ENCODE data around the gene LMX1B.

The LMX1B gene

GRCh38 chr9:126628969-126629674, 15.4 kb downstream of the LMX1B start:
- TF ChIP-seq TEAD4 (IDR thresholded peaks at IDR 0.05) (no peak), USF1 (IDR thresholded peaks at IDR 0.05) (no peak), EP300 (IDR thresholded peaks at IDR 0.05; ENCODE audit: borderline replicate concordance) (no peak), NFIC (IDR thresholded peaks at IDR 0.05) (no peak), FOXM1 (IDR thresholded peaks at IDR 0.05; ENCODE audit: borderline replicate concordance, low read depth) (no peak), TAF1 (IDR thresholded peaks at IDR 0.05; ENCODE audit: low read depth) (no peak), REST (IDR thresholded peaks at IDR 0.05; ENCODE audit: low read depth) (no peak), EGR1 (IDR thresholded peaks at IDR 0.05) (no peak), TCF12 (IDR thresholded peaks at IDR 0.05; ENCODE audit: low read depth) (no peak), CREB1 (IDR thresholded peaks at IDR 0.05; ENCODE audit: low read depth) (no peak), ZBTB7A (IDR thresholded peaks at IDR 0.05; ENCODE audit: low read depth) (no peak), RAD21 (IDR thresholded peaks at IDR 0.05; ENCODE audit: low read depth) (no peak), MAX (IDR thresholded peaks at IDR 0.05) (no peak), YY1 (IDR thresholded peaks at IDR 0.05; ENCODE audit: low read depth) (no peak), CEBPB (IDR thresholded peaks at IDR 0.05) (no peak)

- TF ChIP-seq TAF1 (IDR thresholded peaks at IDR 0.05; ENCODE audit: low read depth), result no peak
- TF ChIP-seq TEAD4 (IDR thresholded peaks at IDR 0.05), result no peak
- TF ChIP-seq CEBPB (IDR thresholded peaks at IDR 0.05), result no peak
- no peak for TF ChIP-seq CREB1 (IDR thresholded peaks at IDR 0.05; ENCODE audit: low read depth)
- TF ChIP-seq YY1 (IDR thresholded peaks at IDR 0.05; ENCODE audit: low read depth), result no peak
- no peak for TF ChIP-seq ZBTB7A (IDR thresholded peaks at IDR 0.05; ENCODE audit: low read depth)
- TF ChIP-seq NFIC (IDR thresholded peaks at IDR 0.05), result no peak
- no peak for TF ChIP-seq MAX (IDR thresholded peaks at IDR 0.05)
- TF ChIP-seq RAD21 (IDR thresholded peaks at IDR 0.05; ENCODE audit: low read depth), result no peak
- no peak for TF ChIP-seq REST (IDR thresholded peaks at IDR 0.05; ENCODE audit: low read depth)
- TF ChIP-seq EGR1 (IDR thresholded peaks at IDR 0.05), result no peak
- TF ChIP-seq TCF12 (IDR thresholded peaks at IDR 0.05; ENCODE audit: low read depth), result no peak
- no peak for TF ChIP-seq USF1 (IDR thresholded peaks at IDR 0.05)
- TF ChIP-seq FOXM1 (IDR thresholded peaks at IDR 0.05; ENCODE audit: borderline replicate concordance, low read depth), result no peak
- no peak for TF ChIP-seq EP300 (IDR thresholded peaks at IDR 0.05; ENCODE audit: borderline replicate concordance)
These were observed 16.9 kb downstream of the LMX1B start for GRCh38 chr9:126630458-126631237.

GRCh38 chr9:126631254-126631653, 17.5 kb downstream of the LMX1B start:
- no peak for TF ChIP-seq CREB1 (IDR thresholded peaks at IDR 0.05; ENCODE audit: low read depth)
- TF ChIP-seq TAF1 (IDR thresholded peaks at IDR 0.05; ENCODE audit: low read depth), result no peak
- no peak for TF ChIP-seq CEBPB (IDR thresholded peaks at IDR 0.05)
- TF ChIP-seq TCF12 (IDR thresholded peaks at IDR 0.05; ENCODE audit: low read depth), result no peak
- no peak for TF ChIP-seq MAX (IDR thresholded peaks at IDR 0.05)
- no peak for TF ChIP-seq RAD21 (IDR thresholded peaks at IDR 0.05; ENCODE audit: low read depth)
- no peak for TF ChIP-seq USF1 (IDR thresholded peaks at IDR 0.05)
- no peak for TF ChIP-seq YY1 (IDR thresholded peaks at IDR 0.05; ENCODE audit: low read depth)
- TF ChIP-seq REST (IDR thresholded peaks at IDR 0.05; ENCODE audit: low read depth), result no peak
- TF ChIP-seq ZBTB7A (IDR thresholded peaks at IDR 0.05; ENCODE audit: low read depth), result no peak
- no peak for TF ChIP-seq EP300 (IDR thresholded peaks at IDR 0.05; ENCODE audit: borderline replicate concordance)
- TF ChIP-seq FOXM1 (IDR thresholded peaks at IDR 0.05; ENCODE audit: borderline replicate concordance, low read depth), result no peak
- TF ChIP-seq TEAD4 (IDR thresholded peaks at IDR 0.05), result no peak
- no peak for TF ChIP-seq EGR1 (IDR thresholded peaks at IDR 0.05)
- TF ChIP-seq NFIC (IDR thresholded peaks at IDR 0.05), result no peak
